K562 (cell line): ENCODE measurements around the gene PLA2G3. TPM values are rescaled to one million over a fixed set of nuclear protein-coding genes. Genes with fewer than 3 reads are reported as not detected.

ENCODE experiments used
- ATAC-seq: fragments of 200-7000 bp; cut with Tn5 transposase; 3 replicates; pipeline ENCODE4 v1.9.1; 2020; ENCODE audit warnings: moderate library complexity
- BruUV-seq: library from RNA; stranded (reverse); fragments of 400-500 nt; replicated peaks from 2 replicates; lab custom pipeline; 2021; lab: Mats Ljungman, UMichigan
- CTCF ChIA-PET: fragments of 300-600 bp; formaldehyde crosslinking; extraction: SDS; loops from one replicate; lab custom pipeline; 2021; ENCODE audit warnings: low intra/inter-chr PET ratio; lab: Yijun Ruan, JAX
- POLR2A ChIA-PET: fragments of 300-600, 350-650 bp; sonication (Branson Sonifier 250); formaldehyde crosslinking; extraction: SDS; loops from one replicate; lab custom pipeline; 2021; ENCODE audit warnings: antibody characterized with exemption, inconsistent platforms; lab: Yijun Ruan, JAX
- DNase-seq, 4 experiments: peaks; one replicate each; pipeline versions ENCODE4 v3.0.0 to v3.0.0-alpha.2; 2011 to 2018; ENCODE audit warnings: low spot score in 3 of 4, mixed read lengths in 3 of 4; ENCODE audit errors: extremely low read depth in 1 of 4
- FAIRE-seq: peaks from 2 replicates; lab custom pipeline; 2011; peaks lifted over from hg19 to GRCh38; lab: Jason Lieb, UNC
- H2AFZ ChIP-seq: 2 replicates; pipeline ENCODE4 v1.6.0; 2011; ENCODE audit warnings: low read depth, low read length, control low read depth, inconsistent platforms
- H3K27ac ChIP-seq: fragments of 200-600 bp; 3 replicates; pipeline ENCODE4 v1.8.0; 2011; ENCODE audit warnings: low read depth, mild to moderate bottlenecking, control low read depth, inconsistent platforms, low read length, moderate library complexity, mixed read lengths; ENCODE audit errors: extremely low read depth
- H3K27me3 ChIP-seq, 2 experiments: fragments of 300-600 bp in 1 of 2; 2 replicates in 1 of 2; 3 replicates in 1 of 2; pipeline versions ENCODE4 v1.6.0 to v1.8.0; 2011; ENCODE audit warnings: inconsistent platforms in 2 of 2, low read length in 2 of 2, mild to moderate bottlenecking in 1 of 2, mixed read lengths in 1 of 2, moderate library complexity in 1 of 2; ENCODE audit not compliant: control insufficient read depth in 2 of 2, insufficient read depth in 2 of 2
- H3K36me3 ChIP-seq: fragments of 300-600 bp; 3 replicates; pipeline ENCODE4 v1.8.0; 2011; ENCODE audit warnings: mild to moderate bottlenecking, low read length, inconsistent platforms; ENCODE audit not compliant: control insufficient read depth, insufficient read depth
- H3K4me1 ChIP-seq, 2 experiments: fragments of 200-600 bp in 1 of 2; replicated peaks in 1 of 2; 2 replicates in 1 of 2; 3 replicates in 1 of 2; pipeline versions ENCODE4 v1.5.1 to v1.8.0; 2011; ENCODE audit warnings: inconsistent platforms in 2 of 2, low read length in 2 of 2, mild to moderate bottlenecking in 1 of 2, mixed read lengths in 1 of 2, moderate library complexity in 1 of 2; ENCODE audit not compliant: control insufficient read depth in 2 of 2, insufficient read depth in 2 of 2
- H3K4me2 ChIP-seq: 2 replicates; pipeline ENCODE4 v1.6.1; 2011; ENCODE audit warnings: low read length, control low read depth, inconsistent platforms, mixed read lengths; ENCODE audit not compliant: insufficient read depth
- H3K4me3 ChIP-seq: fragments of 200-600 bp; sonication (generic), shearing (Covaris generic); 2 replicates; pipeline ENCODE4 v1.5.1; 2016; ENCODE audit warnings: control low read depth, inconsistent platforms
- H3K79me2 ChIP-seq: fragments of 200-600 bp; 3 replicates; pipeline ENCODE4 v1.8.0; 2011; ENCODE audit warnings: low read length, inconsistent platforms; ENCODE audit not compliant: control insufficient read depth, insufficient read depth
- H3K9ac ChIP-seq, 2 experiments: 2 replicates each; pipeline versions ENCODE4 v1.6.0 to v1.6.1; 2011; ENCODE audit warnings: low read depth in 2 of 2, low read length in 2 of 2, control low read depth in 1 of 2, inconsistent platforms in 1 of 2, mild to moderate bottlenecking in 1 of 2, mixed read lengths in 1 of 2; ENCODE audit not compliant: insufficient read depth in 1 of 2
- H3K9me1 ChIP-seq: one replicate; pipeline ENCODE4 v1.6.0; 2011; ENCODE audit warnings: inconsistent platforms, mild to moderate bottlenecking, low read length, moderate library complexity; ENCODE audit not compliant: control insufficient read depth, insufficient read depth
- H3K9me3 ChIP-seq: replicated peaks from 2 replicates; pipeline ENCODE4 v1.5.1; 2011; ENCODE audit warnings: low read depth, low read length, inconsistent platforms; ENCODE audit not compliant: control insufficient read depth, insufficient read depth
- H4K20me1 ChIP-seq: replicated peaks from 2 replicates; pipeline ENCODE4 v1.6.1; 2011; ENCODE audit warnings: low read length, inconsistent platforms, mixed read lengths; ENCODE audit not compliant: control insufficient read depth, insufficient read depth
- EGR1 ChIP-seq: fragments of 450-650 bp; conservative IDR thresholded peaks from 2 replicates; pipeline ENCODE4 v1.6.1; 2017; ENCODE audit warnings: mild to moderate bottlenecking
- ELK1 ChIP-seq: sonication (generic); formaldehyde crosslinking; IDR thresholded peaks from 2 replicates; pipeline ENCODE4 v1.8.1; 2022; ENCODE audit warnings: missing genetic modification reagents
- FOSL1 ChIP-seq: fragments of 200-800 bp; sonication (Bioruptor generic); conservative IDR thresholded peaks from 2 replicates; pipeline ENCODE4 v1.6.1; 2016; ENCODE audit warnings: missing genetic modification characterization, missing compliant biosample characterization
- MEIS2 ChIP-seq: fragments of 450-650 bp; IDR thresholded peaks from 2 replicates; pipeline ENCODE4 v1.6.1; 2014; ENCODE audit warnings: mild to moderate bottlenecking; ENCODE audit not compliant: partially characterized antibody
- NR2C1 ChIP-seq, 2 experiments: fragments of 450-650 bp; IDR thresholded peaks; 2 replicates each; pipeline ENCODE4 v1.6.1; 2017; ENCODE audit warnings: mild to moderate bottlenecking in 2 of 2, antibody characterized with exemption in 1 of 2, inconsistent platforms in 1 of 2, missing compliant biosample characterization in 1 of 2, missing genetic modification characterization in 1 of 2
- PPARD ChIP-seq: fragments of 250-450 bp; sonication (Bioruptor Pico); IDR thresholded peaks from 2 replicates; pipeline ENCODE4 v1.8.0; 2022; ENCODE audit warnings: inconsistent platforms, mild to moderate bottlenecking, moderate library complexity
- SNAPC5 ChIP-seq: fragments of 250-450 bp; sonication (Bioruptor Pico); IDR thresholded peaks from 2 replicates; pipeline ENCODE4 v1.8.0; 2021; ENCODE audit warnings: moderate library complexity, mild to moderate bottlenecking, inconsistent platforms
- ZBTB12 ChIP-seq: fragments of 250-450 bp; sonication (Bioruptor Pico); IDR thresholded peaks from 2 replicates; pipeline ENCODE4 v1.4.0; 2020
- WGBS: fragments of 100-300 bp; shearing (Covaris generic); methylation state at CpG from one replicate; pipeline ENCODE4 v1.1.6; 2016; ENCODE audit warnings: low coverage, mixed read lengths; ENCODE audit not compliant: insufficient coverage; ENCODE audit errors: missing lambda C conversion rate; 5-methylcytosine and 5-hydroxymethylcytosine counted together
- in situ Hi-C: fragments of 300-500 bp; cut with MboI; formaldehyde crosslinking; loops from 4 replicates; pipeline ENCODE4 v1.15.0; 2018; ENCODE audit warnings: inconsistent platforms, mixed read lengths
- intact Hi-C: fragments of 100-400 bp; cut with micrococcal nuclease; formaldehyde crosslinking; loops from 2 replicates; pipeline ENCODE4 v1.14.2; 2022
- polyA plus RNA-seq, 8 experiments: library from polyadenylated mRNA; depleted of rRNA in 4 of 8; stranded (reverse) in 5 of 8; unstranded in 3 of 8; fragments of >200 nt; fragmentation: Nextera tagmentation in 2 of 8; fragmentation: Illumina TruSeq in 1 of 8; extraction: Ambion mirVana in 2 of 8; extraction: Trizol in 1 of 8; gene quantifications; 2 replicates each; pipeline versions ENCODE4 v1.2.1 to v1.2.3, GENCODE V29; 2011 to 2014; ENCODE audit warnings: inconsistent platforms in 1 of 8, missing spikeins in 1 of 8
- total RNA-seq, 7 experiments: library from RNA; depleted of rRNA in 6 of 7; stranded (reverse); fragments of >200 nt in 6 of 7; fragmentation: Illumina TruSeq in 2 of 7; extraction: Trizol in 2 of 7; gene quantifications; 2 replicates each; pipeline versions ENCODE4 v1.2.1 to v1.2.3, GENCODE V29; 2011 to 2021; ENCODE audit warnings: low replicate concordance in 1 of 7

Gene PLA2G3
- total and polyA plus RNA-seq, 9 of the 15 experiments (the other 6 are each of a cell fraction or from before 2014, with no cell fraction given), result 0.18 to 1.4 (median 0.64) TPM

GRCh38 chr22:31099386-31099785, 40.9 kb downstream of the PLA2G3 start:
- DNase-seq (no peak), ATAC-seq (no peak), FAIRE-seq (no peak)
- Histone ChIP-seq H3K4me2 (no peak overlapping the region), H3K27ac (no peak overlapping the region), H3K4me3 (no peak overlapping the region), H3K79me2 (no peaks in the 10 kb centered on the region), H2AFZ (no peak overlapping the region), H3K9me3 (no peaks in the 10 kb centered on the region), H4K20me1 (no peaks in the 10 kb centered on the region), H3K4me1 (peaks cover 10 to 13% of the 10 kb centered on the region in 2 experiments; a peak in 4 of 5 replicates), H3K9ac (peak overlapping the region in 1 of 2 experiments; percentile 19; a peak in 1 of 4 replicates), H3K9me1 (peaks cover 5% of the 10 kb centered on the region), H3K36me3 (peaks cover 27% of the 10 kb centered on the region; the same call in 2 of the 3 replicates), H3K27me3 (no peaks in the 10 kb centered on the region)
- ChIA-PET POLR2A (interaction anchor here (1.4 kb wide), 1 partner anchor 8 kb away, joined by 4 read pairs; the partner anchor contains the start of gene SELENOM), CTCF (no interaction called here)
- no TSS peak for BruUV-seq
- in situ Hi-C loops, result no loop called here
- TF ChIP-seq ELK1 (no peak), FOSL1 (tag) (no peak), ZBTB12 (CRISPR knock-in tag) (no peak), NR2C1 (IDR thresholded peaks at IDR 0.05) (no peak), NR2C1 (tag; IDR thresholded peaks at IDR 0.05) (no peak), PPARD (CRISPR knock-in tag) (no peak), MEIS2 (no peak), SNAPC5 (CRISPR knock-in tag) (no peak), EGR1 (no peak)
- intact Hi-C loops, result no loop called here
- 90% methylated on average over 4 of the region's 6 CpGs for WGBS
